Thyroid gland (tissue), 4 donors: ENCODE data around the gene GEMIN2.
"Not testable (repeated sequence)": the region's sequence is repeated elsewhere in the genome, so short reads cannot be mapped to it uniquely, and the experiment has no call there.

ENCODE experiments used
- CTCF ChIP-seq, 6 experiments: fragments of 200-600 bp in 3 of 6; fragments of 450-650 bp in 3 of 6; sonication (generic) in 3 of 6; IDR thresholded peaks; one replicate each; pipeline ENCODE4 v1.5.1; 2016 to 2019; ENCODE audit warnings: antibody characterized with exemption in 6 of 6, mild to moderate bottlenecking in 2 of 6, inconsistent platforms in 1 of 6, moderate library complexity in 1 of 6
- POLR2A ChIP-seq, 2 donors: fragments of 450-650 bp; IDR thresholded peaks; one replicate each; pipeline ENCODE4 v1.6.1; 2017; ENCODE audit warnings: antibody characterized with exemption in 2 of 2, mild to moderate bottlenecking in 2 of 2, moderate library complexity in 1 of 2

GRCh38 chr14:39167797-39168320 is 53.7 kb downstream of the GEMIN2 start:
- TF ChIP-seq CTCF, POLR2A (IDR thresholded peaks at IDR 0.05): not testable (repeated sequence)
